Measurements from ENCODE around the gene SLC4A8.

The SLC4A8 gene

GRCh38 chr12:51533799-51534198 lies 109.2 kb downstream of the SLC4A8 start:
- H3K9me3 ChIP-seq (ENCODE audit: insufficient read depth, low read length) = no peaks in the 10 kb centered on the region
- no peaks in the 10 kb centered on the region for H3K27me3 ChIP-seq (ENCODE audit: insufficient read depth, insufficient read length)
- no peak for DNase-seq (ENCODE audit: low read depth, low spot score)
- H3K4me3 ChIP-seq (ENCODE audit: insufficient read length, low read depth) = no peak overlapping the region
- H3K4me1 ChIP-seq (ENCODE audit: insufficient read depth, insufficient read length) = peaks cover 9% of the 10 kb centered on the region
- H3K36me3 ChIP-seq (ENCODE audit: insufficient read depth, insufficient read length, low read length) = no peaks in the 10 kb centered on the region
- H3K9ac ChIP-seq (ENCODE audit: insufficient read length, low read depth) = no peak overlapping the region
- TF ChIP-seq ZNF274 (IDR thresholded peaks at IDR 0.05; ENCODE audit: low read depth, low read length) = no peak
- TF ChIP-seq SUZ12 (IDR thresholded peaks at IDR 0.05; ENCODE audit: extremely low read depth, insufficient read depth, insufficient read length) = no peak
- TF ChIP-seq YY1 (IDR thresholded peaks at IDR 0.05; ENCODE audit: insufficient read depth, insufficient read length) = no peak

- TF ChIP-seq YY1 (IDR thresholded peaks at IDR 0.05; ENCODE audit: insufficient read depth, insufficient read length) (no peak), SUZ12 (IDR thresholded peaks at IDR 0.05; ENCODE audit: extremely low read depth, insufficient read depth, insufficient read length) (no peak), ZNF274 (IDR thresholded peaks at IDR 0.05; ENCODE audit: low read depth, low read length) (no peak)
- Histone ChIP-seq H3K9me3 (ENCODE audit: insufficient read depth, low read length) (no peaks in the 10 kb centered on the region), H3K9ac (ENCODE audit: insufficient read length, low read depth) (no peak overlapping the region), H3K4me1 (ENCODE audit: insufficient read depth, insufficient read length) (peaks cover 9% of the 10 kb centered on the region), H3K36me3 (ENCODE audit: insufficient read depth, insufficient read length, low read length) (no peaks in the 10 kb centered on the region), H3K27me3 (ENCODE audit: insufficient read depth, insufficient read length) (no peaks in the 10 kb centered on the region), H3K4me3 (ENCODE audit: insufficient read length, low read depth) (no peak overlapping the region)
- DNase-seq (ENCODE audit: low read depth, low spot score) = no peak
Measured at GRCh38 chr12:51534216-51535074, 109.8 kb downstream of the SLC4A8 start.

GRCh38 chr12:51536159-51536558 lies 111.5 kb downstream of the SLC4A8 start:
- Histone ChIP-seq H3K36me3 (ENCODE audit: insufficient read depth, insufficient read length, low read length) (no peaks in the 10 kb centered on the region), H3K9me3 (ENCODE audit: insufficient read depth, low read length) (no peaks in the 10 kb centered on the region), H3K9ac (ENCODE audit: insufficient read length, low read depth) (no peak overlapping the region), H3K4me3 (ENCODE audit: insufficient read length, low read depth) (no peak overlapping the region), H3K4me1 (ENCODE audit: insufficient read depth, insufficient read length) (peaks cover 9% of the 10 kb centered on the region), H3K27me3 (ENCODE audit: insufficient read depth, insufficient read length) (no peaks in the 10 kb centered on the region)
- TF ChIP-seq YY1 (IDR thresholded peaks at IDR 0.05; ENCODE audit: insufficient read depth, insufficient read length) = no peak
- no peak for TF ChIP-seq SUZ12 (IDR thresholded peaks at IDR 0.05; ENCODE audit: extremely low read depth, insufficient read depth, insufficient read length)
- TF ChIP-seq ZNF274 (IDR thresholded peaks at IDR 0.05; ENCODE audit: low read depth, low read length) = no peak
- DNase-seq (ENCODE audit: low read depth, low spot score) = no peak

GRCh38 chr12:51538149-51538548 lies 113.5 kb downstream of the SLC4A8 start:
- Histone ChIP-seq H3K4me1 (ENCODE audit: insufficient read depth, insufficient read length) (peaks cover 9% of the 10 kb centered on the region), H3K9me3 (ENCODE audit: insufficient read depth, low read length) (peaks cover 2% of the 10 kb centered on the region; the same call in 1 of the 2 replicates), H3K9ac (ENCODE audit: insufficient read length, low read depth) (no peak overlapping the region), H3K36me3 (ENCODE audit: insufficient read depth, insufficient read length, low read length) (no peaks in the 10 kb centered on the region), H3K27me3 (ENCODE audit: insufficient read depth, insufficient read length) (no peaks in the 10 kb centered on the region), H3K4me3 (ENCODE audit: insufficient read length, low read depth) (no peak overlapping the region)
- DNase-seq (ENCODE audit: low read depth, low spot score) = no peak
- TF ChIP-seq SUZ12 (IDR thresholded peaks at IDR 0.05; ENCODE audit: extremely low read depth, insufficient read depth, insufficient read length) = no peak
- no peak for TF ChIP-seq ZNF274 (IDR thresholded peaks at IDR 0.05; ENCODE audit: low read depth, low read length)
- TF ChIP-seq YY1 (IDR thresholded peaks at IDR 0.05; ENCODE audit: insufficient read depth, insufficient read length) = no peak

GRCh38 chr12:51538599-51538998 lies 114.0 kb downstream of the SLC4A8 start:
- Histone ChIP-seq H3K4me1 (ENCODE audit: insufficient read depth, insufficient read length) (peaks cover 9% of the 10 kb centered on the region), H3K9me3 (ENCODE audit: insufficient read depth, low read length) (peaks cover 6% of the 10 kb centered on the region; the same call in 1 of the 2 replicates), H3K4me3 (ENCODE audit: insufficient read length, low read depth) (no peak overlapping the region), H3K9ac (ENCODE audit: insufficient read length, low read depth) (no peak overlapping the region), H3K36me3 (ENCODE audit: insufficient read depth, insufficient read length, low read length) (no peaks in the 10 kb centered on the region), H3K27me3 (ENCODE audit: insufficient read depth, insufficient read length) (no peaks in the 10 kb centered on the region)
- DNase-seq (ENCODE audit: low read depth, low spot score) = no peak
- TF ChIP-seq YY1 (IDR thresholded peaks at IDR 0.05; ENCODE audit: insufficient read depth, insufficient read length) (no peak), SUZ12 (IDR thresholded peaks at IDR 0.05; ENCODE audit: extremely low read depth, insufficient read depth, insufficient read length) (no peak), ZNF274 (IDR thresholded peaks at IDR 0.05; ENCODE audit: low read depth, low read length) (no peak)

- Histone ChIP-seq H3K9ac (ENCODE audit: insufficient read length, low read depth) (no peak overlapping the region), H3K36me3 (ENCODE audit: insufficient read depth, insufficient read length, low read length) (no peaks in the 10 kb centered on the region), H3K4me1 (ENCODE audit: insufficient read depth, insufficient read length) (peaks cover 5% of the 10 kb centered on the region), H3K4me3 (ENCODE audit: insufficient read length, low read depth) (no peak overlapping the region), H3K9me3 (ENCODE audit: insufficient read depth, low read length) (peaks cover 11% of the 10 kb centered on the region; the same call in 1 of the 2 replicates), H3K27me3 (ENCODE audit: insufficient read depth, insufficient read length) (no peaks in the 10 kb centered on the region)
- TF ChIP-seq ZNF274 (IDR thresholded peaks at IDR 0.05; ENCODE audit: low read depth, low read length) (no peak), YY1 (IDR thresholded peaks at IDR 0.05; ENCODE audit: insufficient read depth, insufficient read length) (no peak), SUZ12 (IDR thresholded peaks at IDR 0.05; ENCODE audit: extremely low read depth, insufficient read depth, insufficient read length) (no peak)
- DNase-seq (ENCODE audit: low read depth, low spot score) = no peak
Measured at GRCh38 chr12:51540996-51541395, 116.4 kb downstream of the SLC4A8 start.

GRCh38 chr12:51546097-51546496 lies 121.5 kb downstream of the SLC4A8 start:
- no peak for DNase-seq (ENCODE audit: low read depth, low spot score)
- Histone ChIP-seq H3K4me1 (ENCODE audit: insufficient read depth, insufficient read length) (no peaks in the 10 kb centered on the region), H3K36me3 (ENCODE audit: insufficient read depth, insufficient read length, low read length) (no peaks in the 10 kb centered on the region), H3K27me3 (ENCODE audit: insufficient read depth, insufficient read length) (no peaks in the 10 kb centered on the region), H3K4me3 (ENCODE audit: insufficient read length, low read depth) (no peak overlapping the region), H3K9me3 (ENCODE audit: insufficient read depth, low read length) (peaks cover 15% of the 10 kb centered on the region; the same call in 1 of the 2 replicates), H3K9ac (ENCODE audit: insufficient read length, low read depth) (no peak overlapping the region)
- TF ChIP-seq SUZ12 (IDR thresholded peaks at IDR 0.05; ENCODE audit: extremely low read depth, insufficient read depth, insufficient read length) (no peak), ZNF274 (IDR thresholded peaks at IDR 0.05; ENCODE audit: low read depth, low read length) (no peak), YY1 (IDR thresholded peaks at IDR 0.05; ENCODE audit: insufficient read depth, insufficient read length) (no peak)
